HCT116 (cell line): ENCODE data around the gene TBCD.

Experiments
- CEBPB ChIP-seq: IDR thresholded peaks from 2 replicates; pipeline ENCODE4 v1.6.1; 2012; ENCODE audit warnings: low read depth
- EZH2 ChIP-seq: fragments of 200-600 bp; sonication (generic); IDR thresholded peaks from 2 replicates; pipeline ENCODE4 v1.6.1; 2017; ENCODE audit warnings: antibody characterized with exemption, mixed run types
- POLR2A ChIP-seq: IDR thresholded peaks from 2 replicates; pipeline ENCODE4 v1.7.0; 2011; ENCODE audit warnings: borderline replicate concordance; ENCODE audit not compliant: insufficient read depth, insufficient read length; ENCODE audit errors: extremely low read depth
- POLR2AphosphoS5 ChIP-seq: IDR thresholded peaks from 2 replicates; pipeline ENCODE4 v1.6.1; 2011; ENCODE audit warnings: mild to moderate bottlenecking, low read depth, low read length, moderate library complexity
- SP1 ChIP-seq: IDR thresholded peaks from 2 replicates; pipeline ENCODE4 v1.6.1; 2012; ENCODE audit warnings: low read depth
- TF ChIP-seq, protein P1 (sequence below): IDR thresholded peaks from 2 replicates; pipeline ENCODE4 v1.6.1; 2012
- TF ChIP-seq, protein P2 (sequence below), 3 experiments: fragments of 200-600 bp in 1 of 3; sonication (generic) in 1 of 3; IDR thresholded peaks in 2 of 3; conservative IDR thresholded peaks in 1 of 3; 2 replicates each; pipeline ENCODE4 v1.5.1; 2012 to 2017; ENCODE audit warnings: low read depth in 2 of 3, low read length in 2 of 3, antibody characterized with exemption in 1 of 3, borderline replicate concordance in 1 of 3, control low read depth in 1 of 3, mild to moderate bottlenecking in 1 of 3, mixed read lengths in 1 of 3, mixed run types in 1 of 3, moderate library complexity in 1 of 3; ENCODE audit not compliant: insufficient read depth in 1 of 3

- TF ChIP-seq, protein P1, sequence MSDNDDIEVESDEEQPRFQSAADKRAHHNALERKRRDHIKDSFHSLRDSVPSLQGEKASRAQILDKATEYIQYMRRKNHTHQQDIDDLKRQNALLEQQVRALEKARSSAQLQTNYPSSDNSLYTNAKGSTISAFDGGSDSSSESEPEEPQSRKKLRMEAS = no peak
- TF ChIP-seq, protein P2, sequence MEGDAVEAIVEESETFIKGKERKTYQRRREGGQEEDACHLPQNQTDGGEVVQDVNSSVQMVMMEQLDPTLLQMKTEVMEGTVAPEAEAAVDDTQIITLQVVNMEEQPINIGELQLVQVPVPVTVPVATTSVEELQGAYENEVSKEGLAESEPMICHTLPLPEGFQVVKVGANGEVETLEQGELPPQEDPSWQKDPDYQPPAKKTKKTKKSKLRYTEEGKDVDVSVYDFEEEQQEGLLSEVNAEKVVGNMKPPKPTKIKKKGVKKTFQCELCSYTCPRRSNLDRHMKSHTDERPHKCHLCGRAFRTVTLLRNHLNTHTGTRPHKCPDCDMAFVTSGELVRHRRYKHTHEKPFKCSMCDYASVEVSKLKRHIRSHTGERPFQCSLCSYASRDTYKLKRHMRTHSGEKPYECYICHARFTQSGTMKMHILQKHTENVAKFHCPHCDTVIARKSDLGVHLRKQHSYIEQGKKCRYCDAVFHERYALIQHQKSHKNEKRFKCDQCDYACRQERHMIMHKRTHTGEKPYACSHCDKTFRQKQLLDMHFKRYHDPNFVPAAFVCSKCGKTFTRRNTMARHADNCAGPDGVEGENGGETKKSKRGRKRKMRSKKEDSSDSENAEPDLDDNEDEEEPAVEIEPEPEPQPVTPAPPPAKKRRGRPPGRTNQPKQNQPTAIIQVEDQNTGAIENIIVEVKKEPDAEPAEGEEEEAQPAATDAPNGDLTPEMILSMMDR (IDR thresholded peaks at IDR 0.05 in 2 of 3, conservative IDR thresholded peaks at IDR 0.05 in 1 of 3; ENCODE audit: borderline replicate concordance in 1 of 3, insufficient read depth in 1 of 3, low read depth in 2 of 3, low read length in 2 of 3) = no peak
- TF ChIP-seq EZH2 (no peak), POLR2A (no peak), SP1 (no peak), CEBPB (no peak), POLR2AphosphoS5 (no peak)
These were observed 162.5 kb downstream of the TBCD start for GRCh38 chr17:82914375-82914774.
